SK-N-SH treated with all-trans-retinoic acid at 6 μM for 48 hours (cell line): Measurements from ENCODE around the gene KCTD20.
"Not testable (repeated sequence)": the region's sequence is repeated elsewhere in the genome, so short reads cannot be mapped to it uniquely, and the experiment has no call there.

Source experiments
- ATAC-seq: fragments of 200-7000 bp; cut with Tn5 transposase; 3 replicates; pipeline ENCODE4 v1.9.1; 2020; ENCODE audit warnings: mild to moderate bottlenecking, moderate library complexity
- ARNTL ChIP-seq: fragments of 450-650 bp; formaldehyde crosslinking; IDR thresholded peaks from 2 replicates; pipeline ENCODE4 v1.5.0; 2020; ENCODE audit warnings: low read depth, mild to moderate bottlenecking, moderate library complexity, borderline replicate concordance
- BACH2 ChIP-seq: fragments of 250-450 bp; sonication (Bioruptor Pico); IDR thresholded peaks from 2 replicates; pipeline ENCODE4 v1.9.0; 2021; ENCODE audit warnings: mild to moderate bottlenecking, borderline replicate concordance
- CSDC2 ChIP-seq: fragments of 250-450 bp; sonication (Bioruptor Pico); IDR thresholded peaks from 2 replicates; pipeline ENCODE4 v1.5.0; 2020; ENCODE audit warnings: mild to moderate bottlenecking, moderate library complexity
- ESRRG ChIP-seq: fragments of 250-450 bp; sonication (Bioruptor Pico); IDR thresholded peaks from 2 replicates; pipeline ENCODE4 v1.6.1; 2021; ENCODE audit warnings: mild to moderate bottlenecking
- GLIS3 ChIP-seq: fragments of 250-450 bp; sonication (Bioruptor Pico); IDR thresholded peaks from 2 replicates; pipeline ENCODE4 v1.5.0; 2020; ENCODE audit warnings: mild to moderate bottlenecking, moderate library complexity
- ISL1 ChIP-seq: fragments of 250-450 bp; sonication (Bioruptor Pico); IDR thresholded peaks from 2 replicates; pipeline ENCODE4 v2.1.2; 2022; ENCODE audit warnings: mild to moderate bottlenecking, moderate library complexity
- OSR1 ChIP-seq: fragments of 250-450 bp; sonication (Bioruptor Pico); IDR thresholded peaks from 2 replicates; pipeline ENCODE4 v1.8.0; 2022; ENCODE audit warnings: moderate library complexity, mild to moderate bottlenecking, inconsistent platforms
- PPARA ChIP-seq: fragments of 250-450 bp; sonication (Bioruptor Pico); IDR thresholded peaks from 2 replicates; pipeline ENCODE4 v1.5.0; 2020; ENCODE audit warnings: mild to moderate bottlenecking, borderline replicate concordance
- SNAI2 ChIP-seq: fragments of 250-450 bp; sonication (Bioruptor Pico); IDR thresholded peaks from 2 replicates; pipeline ENCODE4 v1.5.0; 2020; ENCODE audit warnings: mild to moderate bottlenecking, moderate library complexity
- TCF4 ChIP-seq: fragments of 250-450 bp; sonication (Bioruptor Pico); IDR thresholded peaks from 2 replicates; pipeline ENCODE4 v1.8.0; 2021; ENCODE audit warnings: mild to moderate bottlenecking, moderate library complexity, borderline replicate concordance
- TOX ChIP-seq: fragments of 250-450 bp; sonication (Bioruptor Pico); IDR thresholded peaks from 2 replicates; pipeline ENCODE4 v1.8.0; 2021; ENCODE audit warnings: mild to moderate bottlenecking, moderate library complexity, borderline replicate concordance
- ZC3H10 ChIP-seq: fragments of 250-450 bp; sonication (Bioruptor Pico); IDR thresholded peaks from 2 replicates; pipeline ENCODE4 v1.5.1; 2021; ENCODE audit warnings: mild to moderate bottlenecking, moderate library complexity
- ZFP3 ChIP-seq: fragments of 250-450 bp; sonication (Bioruptor Pico); IDR thresholded peaks from 2 replicates; pipeline ENCODE4 v1.5.0; 2020; ENCODE audit warnings: mild to moderate bottlenecking, moderate library complexity
- ZFP30 ChIP-seq: fragments of 450-650 bp; formaldehyde crosslinking; IDR thresholded peaks from 2 replicates; pipeline ENCODE4 v1.5.0; 2022; ENCODE audit warnings: mild to moderate bottlenecking, moderate library complexity
- ZNF565 ChIP-seq: fragments of 450-650 bp; formaldehyde crosslinking; conservative IDR thresholded peaks from 2 replicates; pipeline ENCODE4 v1.5.0; 2020; ENCODE audit warnings: low read depth, mild to moderate bottlenecking, moderate library complexity
- ZNF70 ChIP-seq: fragments of 450-650 bp; formaldehyde crosslinking; IDR thresholded peaks from 2 replicates; pipeline ENCODE4 v1.5.0; 2020; ENCODE audit warnings: mild to moderate bottlenecking, moderate library complexity
- ZNF8 ChIP-seq: fragments of 450-650 bp; formaldehyde crosslinking; IDR thresholded peaks from 2 replicates; pipeline ENCODE4 v1.5.0; 2020; ENCODE audit warnings: mild to moderate bottlenecking, moderate library complexity
- TF ChIP-seq, protein P1 (sequence below): fragments of 250-450 bp; sonication (Bioruptor Pico); IDR thresholded peaks from 2 replicates; pipeline ENCODE4 v1.8.0; 2021; ENCODE audit warnings: low read depth, mild to moderate bottlenecking, moderate library complexity, borderline replicate concordance
- TF ChIP-seq, protein P2 (sequence below): fragments of 250-450 bp; sonication (Bioruptor Pico); IDR thresholded peaks from 2 replicates; pipeline ENCODE4 v1.5.1; 2021; ENCODE audit warnings: mild to moderate bottlenecking, moderate library complexity
- TF ChIP-seq, protein P3 (sequence below): fragments of 250-450 bp; sonication (Bioruptor Pico); IDR thresholded peaks from 2 replicates; pipeline ENCODE4 v1.5.1; 2020; ENCODE audit warnings: low read depth, mild to moderate bottlenecking, moderate library complexity
- TF ChIP-seq, protein P4 (sequence below): fragments of 250-450 bp; sonication (Bioruptor Pico); IDR thresholded peaks from 2 replicates; pipeline ENCODE4 v1.5.0; 2020; ENCODE audit warnings: mild to moderate bottlenecking, moderate library complexity

The KCTD20 gene

DNA sequence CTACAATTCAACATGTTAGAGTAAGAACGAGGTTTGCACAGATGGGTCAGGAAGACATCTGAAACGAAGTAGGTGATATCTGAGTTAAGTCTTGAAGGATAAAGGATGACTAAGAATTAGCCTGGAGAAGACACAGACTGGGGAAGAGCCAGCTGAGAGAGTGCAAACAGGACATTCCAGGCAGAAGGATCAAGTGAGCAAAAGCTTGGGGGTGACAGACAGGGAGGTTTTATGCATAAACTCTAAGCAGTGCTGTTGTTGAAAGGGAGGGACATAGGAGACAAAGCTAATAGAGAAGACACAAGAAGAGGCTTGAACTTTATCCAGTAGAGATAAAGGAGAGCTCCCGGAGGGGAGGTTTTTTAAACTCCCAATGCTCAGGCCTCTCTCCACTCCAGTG is 40.3 kb upstream of the KCTD20 start:
- no peak for TF ChIP-seq ZNF565
- no peak for TF ChIP-seq ZC3H10 (CRISPR knock-in tag)
- no peak for TF ChIP-seq ZNF70 (CRISPR knock-in tag)
- TF ChIP-seq TOX (CRISPR knock-in tag) = no peak
- TF ChIP-seq ZFP30 (CRISPR knock-in tag) = no peak
- no peak for TF ChIP-seq ISL1 (CRISPR knock-in tag)
- no peak for TF ChIP-seq BACH2
- TF ChIP-seq SNAI2 = no peak
- TF ChIP-seq, protein P1, sequence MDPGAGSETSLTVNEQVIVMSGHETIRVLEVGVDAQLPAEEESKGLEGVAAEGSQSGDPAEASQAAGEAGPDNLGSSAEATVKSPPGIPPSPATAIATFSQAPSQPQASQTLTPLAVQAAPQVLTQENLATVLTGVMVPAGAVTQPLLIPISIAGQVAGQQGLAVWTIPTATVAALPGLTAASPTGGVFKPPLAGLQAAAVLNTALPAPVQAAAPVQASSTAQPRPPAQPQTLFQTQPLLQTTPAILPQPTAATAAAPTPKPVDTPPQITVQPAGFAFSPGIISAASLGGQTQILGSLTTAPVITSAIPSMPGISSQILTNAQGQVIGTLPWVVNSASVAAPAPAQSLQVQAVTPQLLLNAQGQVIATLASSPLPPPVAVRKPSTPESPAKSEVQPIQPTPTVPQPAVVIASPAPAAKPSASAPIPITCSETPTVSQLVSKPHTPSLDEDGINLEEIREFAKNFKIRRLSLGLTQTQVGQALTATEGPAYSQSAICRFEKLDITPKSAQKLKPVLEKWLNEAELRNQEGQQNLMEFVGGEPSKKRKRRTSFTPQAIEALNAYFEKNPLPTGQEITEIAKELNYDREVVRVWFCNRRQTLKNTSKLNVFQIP (CRISPR knock-in tag) = no peak
- no peak for TF ChIP-seq TCF4
- TF ChIP-seq ARNTL (CRISPR knock-in tag) = no peak
- no peak for TF ChIP-seq OSR1 (CRISPR knock-in tag)
- TF ChIP-seq, protein P2, sequence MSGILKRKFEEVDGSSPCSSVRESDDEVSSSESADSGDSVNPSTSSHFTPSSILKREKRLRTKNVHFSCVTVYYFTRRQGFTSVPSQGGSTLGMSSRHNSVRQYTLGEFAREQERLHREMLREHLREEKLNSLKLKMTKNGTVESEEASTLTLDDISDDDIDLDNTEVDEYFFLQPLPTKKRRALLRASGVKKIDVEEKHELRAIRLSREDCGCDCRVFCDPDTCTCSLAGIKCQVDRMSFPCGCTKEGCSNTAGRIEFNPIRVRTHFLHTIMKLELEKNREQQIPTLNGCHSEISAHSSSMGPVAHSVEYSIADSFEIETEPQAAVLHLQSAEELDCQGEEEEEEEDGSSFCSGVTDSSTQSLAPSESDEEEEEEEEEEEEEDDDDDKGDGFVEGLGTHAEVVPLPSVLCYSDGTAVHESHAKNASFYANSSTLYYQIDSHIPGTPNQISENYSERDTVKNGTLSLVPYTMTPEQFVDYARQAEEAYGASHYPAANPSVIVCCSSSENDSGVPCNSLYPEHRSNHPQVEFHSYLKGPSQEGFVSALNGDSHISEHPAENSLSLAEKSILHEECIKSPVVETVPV (CRISPR knock-in tag) = no peak
- no peak for TF ChIP-seq ESRRG (CRISPR knock-in tag)
- no peak for TF ChIP-seq ZNF8 (CRISPR knock-in tag)
- TF ChIP-seq, protein P3, sequence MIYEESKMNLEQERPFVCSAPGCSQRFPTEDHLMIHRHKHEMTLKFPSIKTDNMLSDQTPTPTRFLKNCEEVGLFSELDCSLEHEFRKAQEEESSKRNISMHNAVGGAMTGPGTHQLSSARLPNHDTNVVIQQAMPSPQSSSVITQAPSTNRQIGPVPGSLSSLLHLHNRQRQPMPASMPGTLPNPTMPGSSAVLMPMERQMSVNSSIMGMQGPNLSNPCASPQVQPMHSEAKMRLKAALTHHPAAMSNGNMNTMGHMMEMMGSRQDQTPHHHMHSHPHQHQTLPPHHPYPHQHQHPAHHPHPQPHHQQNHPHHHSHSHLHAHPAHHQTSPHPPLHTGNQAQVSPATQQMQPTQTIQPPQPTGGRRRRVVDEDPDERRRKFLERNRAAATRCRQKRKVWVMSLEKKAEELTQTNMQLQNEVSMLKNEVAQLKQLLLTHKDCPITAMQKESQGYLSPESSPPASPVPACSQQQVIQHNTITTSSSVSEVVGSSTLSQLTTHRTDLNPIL = no peak
- TF ChIP-seq PPARA (CRISPR knock-in tag) = no peak
- no peak for TF ChIP-seq ZFP3 (CRISPR knock-in tag)
- no peak for ATAC-seq

DNA sequence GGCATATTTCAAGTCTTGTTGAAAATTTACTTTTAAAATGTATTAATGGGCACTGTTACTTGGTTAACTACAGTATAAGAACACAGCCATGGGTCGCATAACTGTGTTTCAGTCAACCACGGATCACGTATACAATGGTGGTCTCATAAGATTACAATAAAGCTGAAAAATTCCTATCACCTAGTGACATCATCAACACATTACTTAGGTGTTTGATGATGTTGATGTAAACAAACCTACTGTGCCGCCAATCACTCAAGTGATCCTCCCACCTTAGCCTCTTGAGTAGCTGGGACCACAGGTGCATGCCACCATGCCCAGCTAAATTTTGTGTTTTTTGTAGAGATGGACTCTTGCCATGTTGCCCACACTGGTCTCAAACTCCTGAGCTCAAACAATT is 38.6 kb upstream of the KCTD20 start:
- ATAC-seq = no peak
- TF ChIP-seq, protein P4, sequence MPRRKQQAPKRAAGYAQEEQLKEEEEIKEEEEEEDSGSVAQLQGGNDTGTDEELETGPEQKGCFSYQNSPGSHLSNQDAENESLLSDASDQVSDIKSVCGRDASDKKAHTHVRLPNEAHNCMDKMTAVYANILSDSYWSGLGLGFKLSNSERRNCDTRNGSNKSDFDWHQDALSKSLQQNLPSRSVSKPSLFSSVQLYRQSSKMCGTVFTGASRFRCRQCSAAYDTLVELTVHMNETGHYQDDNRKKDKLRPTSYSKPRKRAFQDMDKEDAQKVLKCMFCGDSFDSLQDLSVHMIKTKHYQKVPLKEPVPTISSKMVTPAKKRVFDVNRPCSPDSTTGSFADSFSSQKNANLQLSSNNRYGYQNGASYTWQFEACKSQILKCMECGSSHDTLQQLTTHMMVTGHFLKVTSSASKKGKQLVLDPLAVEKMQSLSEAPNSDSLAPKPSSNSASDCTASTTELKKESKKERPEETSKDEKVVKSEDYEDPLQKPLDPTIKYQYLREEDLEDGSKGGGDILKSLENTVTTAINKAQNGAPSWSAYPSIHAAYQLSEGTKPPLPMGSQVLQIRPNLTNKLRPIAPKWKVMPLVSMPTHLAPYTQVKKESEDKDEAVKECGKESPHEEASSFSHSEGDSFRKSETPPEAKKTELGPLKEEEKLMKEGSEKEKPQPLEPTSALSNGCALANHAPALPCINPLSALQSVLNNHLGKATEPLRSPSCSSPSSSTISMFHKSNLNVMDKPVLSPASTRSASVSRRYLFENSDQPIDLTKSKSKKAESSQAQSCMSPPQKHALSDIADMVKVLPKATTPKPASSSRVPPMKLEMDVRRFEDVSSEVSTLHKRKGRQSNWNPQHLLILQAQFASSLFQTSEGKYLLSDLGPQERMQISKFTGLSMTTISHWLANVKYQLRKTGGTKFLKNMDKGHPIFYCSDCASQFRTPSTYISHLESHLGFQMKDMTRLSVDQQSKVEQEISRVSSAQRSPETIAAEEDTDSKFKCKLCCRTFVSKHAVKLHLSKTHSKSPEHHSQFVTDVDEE (CRISPR knock-in tag) = no peak
- TF ChIP-seq GLIS3 (CRISPR knock-in tag) (no peak), TOX (CRISPR knock-in tag) (no peak), ZFP30 (CRISPR knock-in tag) (no peak), BACH2 (no peak), ZNF8 (CRISPR knock-in tag) (no peak), TCF4 (no peak), PPARA (CRISPR knock-in tag) (no peak), CSDC2 (CRISPR knock-in tag) (no peak), ZNF565 (no peak)
- TF ChIP-seq, protein P2 (CRISPR knock-in tag) = no peak

DNA sequence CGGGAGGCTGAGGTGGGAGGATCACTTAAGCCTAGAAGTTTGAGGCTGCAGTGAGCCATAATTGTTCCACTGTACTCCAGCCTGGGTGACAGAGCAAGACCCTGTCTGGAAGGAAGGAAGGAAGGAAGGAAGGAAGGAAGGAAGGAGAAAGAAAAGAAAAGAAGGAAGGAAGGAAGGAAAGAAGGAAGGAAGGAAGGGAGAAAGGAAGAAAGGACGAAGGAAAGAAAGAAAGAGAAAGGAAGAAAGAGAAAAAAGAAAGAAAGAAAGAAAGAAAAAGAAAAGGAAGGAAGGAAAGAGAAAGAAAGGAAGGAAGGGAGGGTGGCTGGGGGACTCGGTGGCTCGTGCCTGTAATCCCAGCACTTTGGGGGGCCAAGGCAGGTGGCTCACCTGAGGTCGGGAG is 33.1 kb upstream of the KCTD20 start:
- not testable (repeated sequence) for ATAC-seq
